ENCODE results near the gene HYAL1. TPM values are rescaled to one million over a fixed set of nuclear protein-coding genes. Genes with fewer than 3 reads are reported as not detected.

HYAL1 gene
- polyA plus RNA-seq, 2 of the 4 experiments (the other 2 are of a cell fraction), result 0.62 to 1.1 TPM

- TF ChIP-seq ATOH8 (CRISPR knock-in tag; IDR thresholded peaks at IDR 0.05; ENCODE audit: low read depth) (no peak), RAD21 (conservative IDR thresholded peaks at IDR 0.05 in 1 of 2, IDR thresholded peaks at IDR 0.05 in 1 of 2) (no peak), HES2 (IDR thresholded peaks at IDR 0.05) (no peak), HOXB5 (CRISPR knock-in tag; IDR thresholded peaks at IDR 0.05) (no peak), JUN (IDR thresholded peaks at IDR 0.05) (no peak), EHMT2 (IDR thresholded peaks at IDR 0.05; ENCODE audit: low read depth) (no peak)
These were observed 26.6 kb downstream of the HYAL1 start (continued) for GRCh38 chr3:50276762-50277101.

GRCh38 chr3:50275996-50276761 lies 27.2 kb downstream of the HYAL1 start:
- no peak for FAIRE-seq
- no peak overlapping the region for H3K4me3 ChIP-seq
- WGBS (ENCODE audit: missing lambda C conversion rate), result 95% methylated on average over 42 of the region's 79 CpGs
- peaks cover 11% of the 10 kb centered on the region; the same call in 1 of the 3 replicates for H3K4me1 ChIP-seq
- H3K27ac ChIP-seq, result no peak overlapping the region
- no peak for DNase-seq (ENCODE audit: low read depth in 1 of 2, low spot score in 1 of 2)
- H3K9me3 ChIP-seq, result no peaks in the 10 kb centered on the region
- CTCF ChIA-PET, result interaction anchor here (0.8 to 8.0 kb wide), 6 partner anchors 14 to 81 kb away, joined by 3 to 67 read pairs (median 4); no protein-coding TSS in a partner anchor
- POLR2A ChIA-PET, result no interaction called here
- no peak for ATAC-seq
- TF ChIP-seq MAFK (IDR thresholded peaks at IDR 0.05; ENCODE audit: partially characterized antibody) (no peak), JUN (IDR thresholded peaks at IDR 0.05) (no peak), CBX8 (IDR thresholded peaks at IDR 0.05) (no peak), KDM1A (IDR thresholded peaks at IDR 0.05; ENCODE audit: low read depth) (no peak), RAD21 (conservative IDR thresholded peaks at IDR 0.05 in 1 of 2, IDR thresholded peaks at IDR 0.05 in 1 of 2) (no peak), HOXA7 (CRISPR knock-in tag; IDR thresholded peaks at IDR 0.05) (no peak), SREBF2 (IDR thresholded peaks at IDR 0.05) (no peak), PBX3 (IDR thresholded peaks at IDR 0.05) (no peak), ZFP36 (IDR thresholded peaks at IDR 0.05; ENCODE audit: borderline replicate concordance, partially characterized antibody) (no peak), RARB (CRISPR knock-in tag; IDR thresholded peaks at IDR 0.05) (no peak), NPAS2 (CRISPR knock-in tag; IDR thresholded peaks at IDR 0.05; ENCODE audit: borderline replicate concordance) (no peak), RNF2 (IDR thresholded peaks at IDR 0.05; ENCODE audit: borderline replicate concordance, low read depth) (no peak), MYC (IDR thresholded peaks at IDR 0.05; ENCODE audit: borderline replicate concordance, low read length) (no peak)
- no peak overlapping the region for H3K4me2 ChIP-seq

GRCh38 chr3:50275141-50275995 lies 28.0 kb downstream of the HYAL1 start:
- no peak for FAIRE-seq
- WGBS (ENCODE audit: missing lambda C conversion rate), result 95% methylated on average over 36 of the region's 65 CpGs
- Histone ChIP-seq H3K4me1 (peaks cover 19% of the 10 kb centered on the region), H3K4me2 (no peak overlapping the region), H3K27ac (no peak overlapping the region), H3K4me3 (no peak overlapping the region), H3K9me3 (no peaks in the 10 kb centered on the region)
- ChIA-PET POLR2A (no interaction called here), CTCF (interaction anchor here (0.7 to 8.0 kb wide), 20 partner anchors 9 to 93 kb away, joined by 3 to 67 read pairs (median 4); partner anchors contain the start of gene GNAI2)
- no peak for TF ChIP-seq TP53 (CRISPR knock-in tag; IDR thresholded peaks at IDR 0.05)
- ATAC-seq, result no peak
- no peak for DNase-seq (ENCODE audit: low read depth in 1 of 2, low spot score in 1 of 2)
